ENCODE results near the gene SNAPC3.

SNAPC3 gene

DNA sequence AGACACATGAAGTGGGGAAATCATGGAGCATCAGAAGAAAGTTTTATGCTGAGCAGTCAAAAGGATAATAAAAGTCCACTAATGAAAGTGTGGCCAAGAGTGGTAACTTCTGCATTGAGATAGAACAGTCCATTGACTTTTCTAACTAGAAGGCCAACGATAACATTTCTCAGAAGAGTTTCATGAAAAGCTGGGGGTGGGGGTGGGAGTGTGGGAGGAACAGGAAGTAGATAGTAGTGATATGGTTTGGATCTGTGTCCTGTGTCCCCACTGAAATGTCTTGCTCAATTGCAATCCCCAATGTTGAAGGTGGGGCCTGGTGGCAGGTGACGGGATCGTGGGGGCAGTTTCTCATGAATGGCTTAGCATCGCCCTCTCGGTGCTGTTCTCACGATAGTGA lies 36.2 kb upstream of the SNAPC3 start:
- no peak for TF ChIP-seq POLR2AphosphoS5 (IDR thresholded peaks at IDR 0.05; ENCODE audit: borderline replicate concordance, low read depth, low read length)
- TF ChIP-seq EZH2 (IDR thresholded peaks at IDR 0.05): no peak
- no peak for TF ChIP-seq FOXP2 (optimal IDR thresholded peaks at IDR 0.05; ENCODE audit: control extremely low read depth, extremely low read length, insufficient read depth)
- H3K36me3 ChIP-seq (ENCODE audit: insufficient read depth, low read length): no peaks in the 10 kb centered on the region
- H3K9me3 ChIP-seq (ENCODE audit: low read depth, low read length): no peaks in the 10 kb centered on the region
- H3K4me3 ChIP-seq: no peak overlapping the region
- no peak overlapping the region for H3K9ac ChIP-seq (ENCODE audit: insufficient read length)
- DNase-seq (ENCODE audit: low read depth, low spot score): no peak
- H3K27ac ChIP-seq: no peak overlapping the region

DNA sequence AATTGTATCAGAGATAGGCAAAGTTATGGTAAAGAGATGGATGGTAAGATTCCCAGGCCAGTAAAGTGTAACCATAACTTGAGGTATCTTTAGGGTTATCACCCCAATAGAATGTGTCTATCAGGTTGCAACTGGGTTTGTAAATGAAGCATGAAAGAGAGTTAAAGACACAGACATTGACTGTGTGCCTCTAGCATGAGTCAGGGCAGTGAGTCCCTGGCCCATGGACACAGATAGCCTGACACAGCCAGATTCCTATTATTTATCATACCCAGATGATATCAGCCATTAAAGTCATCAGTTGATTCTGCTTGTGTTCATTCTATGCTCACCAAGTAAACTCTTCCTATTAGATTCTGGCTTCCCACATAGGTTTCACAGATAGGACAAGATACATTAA lies 33.5 kb upstream of the SNAPC3 start:
- no peak for DNase-seq (ENCODE audit: low read depth, low spot score)
- no peak overlapping the region for H3K9ac ChIP-seq (ENCODE audit: insufficient read length)
- no peaks in the 10 kb centered on the region for H3K9me3 ChIP-seq (ENCODE audit: low read depth, low read length)
- no peak overlapping the region for H3K4me3 ChIP-seq
- TF ChIP-seq EZH2 (IDR thresholded peaks at IDR 0.05) (no peak), FOXP2 (optimal IDR thresholded peaks at IDR 0.05; ENCODE audit: control extremely low read depth, extremely low read length, insufficient read depth) (no peak), POLR2AphosphoS5 (IDR thresholded peaks at IDR 0.05; ENCODE audit: borderline replicate concordance, low read depth, low read length) (no peak)
- no peaks in the 10 kb centered on the region for H3K36me3 ChIP-seq (ENCODE audit: insufficient read depth, low read length)
- no peak overlapping the region for H3K27ac ChIP-seq

DNA sequence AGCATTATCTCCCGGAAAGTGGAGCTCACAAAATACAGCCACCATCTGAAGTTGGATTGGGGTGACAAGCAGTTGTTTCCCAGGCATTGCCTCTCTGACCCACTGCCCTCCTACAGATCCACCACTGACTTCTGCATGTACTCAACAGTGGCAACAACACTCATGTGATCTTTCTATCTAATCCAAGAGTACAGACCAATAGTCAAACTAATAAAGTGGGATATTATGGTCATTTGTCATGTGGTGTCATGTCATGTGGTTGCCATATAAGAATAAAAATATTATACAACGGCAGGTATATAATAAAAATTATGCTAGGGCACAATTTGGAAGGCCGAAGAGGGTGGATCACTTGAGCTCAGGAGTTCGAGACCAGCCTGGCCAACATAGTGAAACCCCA lies 33.0 kb upstream of the SNAPC3 start:
- TF ChIP-seq FOXP2 (optimal IDR thresholded peaks at IDR 0.05; ENCODE audit: control extremely low read depth, extremely low read length, insufficient read depth): no peak
- no peak for TF ChIP-seq POLR2AphosphoS5 (IDR thresholded peaks at IDR 0.05; ENCODE audit: borderline replicate concordance, low read depth, low read length)
- no peak for TF ChIP-seq EZH2 (IDR thresholded peaks at IDR 0.05)
- DNase-seq (ENCODE audit: low read depth, low spot score): no peak
- Histone ChIP-seq H3K36me3 (ENCODE audit: insufficient read depth, low read length) (no peaks in the 10 kb centered on the region), H3K4me3 (no peak overlapping the region), H3K9me3 (ENCODE audit: low read depth, low read length) (no peaks in the 10 kb centered on the region), H3K27ac (no peak overlapping the region), H3K9ac (ENCODE audit: insufficient read length) (no peak overlapping the region)

DNA sequence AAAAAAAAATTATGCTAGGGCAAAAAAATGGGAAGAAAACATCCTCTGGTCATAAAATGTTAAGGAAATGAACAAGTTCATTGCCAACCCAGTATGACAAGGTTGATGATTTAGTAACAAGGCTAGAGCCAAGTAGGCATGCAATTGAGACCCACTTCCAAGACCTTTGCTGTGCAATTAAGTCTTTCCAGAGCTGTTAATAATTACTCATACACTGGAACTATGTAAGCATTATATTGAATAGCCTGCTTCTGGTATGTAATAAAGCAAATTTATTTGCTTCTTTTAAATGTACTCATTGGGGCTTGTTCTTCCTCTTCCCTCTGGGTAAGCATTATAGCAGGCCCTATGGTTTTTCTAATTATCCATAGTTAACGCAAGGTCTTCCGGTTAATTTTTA lies 32.5 kb upstream of the SNAPC3 start:
- DNase-seq (ENCODE audit: low read depth, low spot score): no peak
- Histone ChIP-seq H3K36me3 (ENCODE audit: insufficient read depth, low read length) (no peaks in the 10 kb centered on the region), H3K27ac (no peak overlapping the region), H3K4me3 (no peak overlapping the region), H3K9ac (ENCODE audit: insufficient read length) (no peak overlapping the region), H3K9me3 (ENCODE audit: low read depth, low read length) (no peaks in the 10 kb centered on the region)
- TF ChIP-seq EZH2 (IDR thresholded peaks at IDR 0.05) (no peak), FOXP2 (optimal IDR thresholded peaks at IDR 0.05; ENCODE audit: control extremely low read depth, extremely low read length, insufficient read depth) (no peak), POLR2AphosphoS5 (IDR thresholded peaks at IDR 0.05; ENCODE audit: borderline replicate concordance, low read depth, low read length) (no peak)

DNA sequence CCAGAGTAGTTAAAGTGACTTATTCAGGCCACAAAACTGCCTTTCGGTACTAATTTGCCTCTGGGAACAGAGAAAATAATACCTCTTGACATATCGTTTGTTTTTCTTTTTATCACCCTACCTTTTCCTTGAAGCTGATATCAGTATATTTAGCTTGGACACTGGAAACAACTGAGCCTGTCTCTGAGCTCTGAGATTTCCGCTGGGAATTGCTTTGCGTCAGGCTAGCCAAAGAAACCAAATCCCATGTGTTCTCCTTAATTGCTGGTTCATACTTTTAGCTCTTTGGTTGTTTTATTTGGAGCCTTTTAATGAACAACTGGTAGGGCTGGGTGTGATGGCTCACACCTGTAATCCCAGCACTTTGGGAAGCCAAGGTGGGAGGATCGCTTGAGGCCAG lies 30.3 kb upstream of the SNAPC3 start:
- Histone ChIP-seq H3K9ac (ENCODE audit: insufficient read length) (no peak overlapping the region), H3K4me3 (no peak overlapping the region), H3K27ac (no peak overlapping the region), H3K36me3 (ENCODE audit: insufficient read depth, low read length) (no peaks in the 10 kb centered on the region), H3K9me3 (ENCODE audit: low read depth, low read length) (no peaks in the 10 kb centered on the region)
- TF ChIP-seq POLR2AphosphoS5 (IDR thresholded peaks at IDR 0.05; ENCODE audit: borderline replicate concordance, low read depth, low read length) (no peak), FOXP2 (optimal IDR thresholded peaks at IDR 0.05; ENCODE audit: control extremely low read depth, extremely low read length, insufficient read depth) (no peak), EZH2 (IDR thresholded peaks at IDR 0.05) (no peak)
- DNase-seq (ENCODE audit: low read depth, low spot score): no peak

DNA sequence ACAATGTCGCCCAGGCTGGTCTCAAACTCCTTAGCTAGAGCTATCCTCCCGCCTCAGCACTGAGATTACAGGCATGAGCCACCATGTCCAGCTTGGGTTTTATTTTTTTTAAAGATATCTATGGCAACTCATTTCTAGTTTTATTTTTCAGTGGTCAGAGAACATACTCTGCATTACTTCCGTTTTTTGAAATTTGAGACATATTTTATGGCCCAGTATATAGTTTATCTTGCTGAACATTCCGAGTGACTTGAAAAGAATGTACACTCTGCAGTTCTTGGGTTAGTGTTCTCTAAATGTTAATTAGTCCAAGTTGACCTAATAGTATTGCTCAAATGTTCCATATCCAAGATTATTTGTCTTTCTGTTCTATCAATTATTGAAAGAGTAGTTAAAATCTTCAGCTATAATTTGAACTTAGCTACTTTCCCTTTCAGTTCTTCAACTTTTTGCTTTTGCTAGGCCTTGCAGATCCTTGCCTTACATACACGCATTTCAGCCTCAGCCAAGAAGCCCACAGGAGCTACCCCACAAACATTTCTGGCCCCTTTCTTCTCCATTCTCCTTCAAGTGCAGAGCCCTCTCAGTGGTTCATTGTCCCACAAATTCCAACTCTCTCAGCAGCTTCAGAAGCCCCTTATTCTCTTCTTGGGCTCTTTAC lies 22.3 kb upstream of the SNAPC3 start:
- no peak overlapping the region for H3K4me3 ChIP-seq
- TF ChIP-seq FOXP2 (optimal IDR thresholded peaks at IDR 0.05; ENCODE audit: control extremely low read depth, extremely low read length, insufficient read depth) (no peak), POLR2AphosphoS5 (IDR thresholded peaks at IDR 0.05; ENCODE audit: borderline replicate concordance, low read depth, low read length) (no peak), EZH2 (IDR thresholded peaks at IDR 0.05) (no peak)
- no peak for DNase-seq (ENCODE audit: low read depth, low spot score)
- no peaks in the 10 kb centered on the region for H3K9me3 ChIP-seq (ENCODE audit: low read depth, low read length)
- H3K36me3 ChIP-seq (ENCODE audit: insufficient read depth, low read length): no peaks in the 10 kb centered on the region
- no peak overlapping the region for H3K27ac ChIP-seq
- H3K9ac ChIP-seq (ENCODE audit: insufficient read length): no peak overlapping the region

DNA sequence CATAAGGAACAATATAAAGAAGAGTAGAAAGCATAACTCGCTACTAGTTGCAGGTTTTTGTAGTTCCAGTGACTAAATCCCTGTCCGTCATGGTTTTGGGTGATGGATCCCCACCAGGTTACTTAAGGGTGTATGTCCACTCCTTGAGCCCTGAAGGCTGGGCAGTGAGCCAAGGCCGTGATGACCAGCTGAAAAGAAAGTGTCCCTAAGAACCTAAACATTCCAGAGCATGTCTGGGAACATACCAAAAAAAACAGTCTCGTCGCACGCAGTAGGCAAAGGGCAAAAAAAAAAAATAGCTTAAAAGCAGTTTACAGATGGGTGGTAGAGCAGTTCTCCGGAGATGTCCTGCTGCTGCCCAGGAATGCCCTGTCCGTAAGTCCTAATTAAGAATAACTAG lies 21.4 kb upstream of the SNAPC3 start:
- Histone ChIP-seq H3K4me3 (no peak overlapping the region), H3K27ac (no peak overlapping the region), H3K36me3 (ENCODE audit: insufficient read depth, low read length) (no peaks in the 10 kb centered on the region), H3K9ac (ENCODE audit: insufficient read length) (no peak overlapping the region), H3K9me3 (ENCODE audit: low read depth, low read length) (no peaks in the 10 kb centered on the region)
- TF ChIP-seq FOXP2 (optimal IDR thresholded peaks at IDR 0.05; ENCODE audit: control extremely low read depth, extremely low read length, insufficient read depth): no peak
- TF ChIP-seq POLR2AphosphoS5 (IDR thresholded peaks at IDR 0.05; ENCODE audit: borderline replicate concordance, low read depth, low read length): no peak
- TF ChIP-seq EZH2 (IDR thresholded peaks at IDR 0.05): no peak
- DNase-seq (ENCODE audit: low read depth, low spot score): no peak

DNA sequence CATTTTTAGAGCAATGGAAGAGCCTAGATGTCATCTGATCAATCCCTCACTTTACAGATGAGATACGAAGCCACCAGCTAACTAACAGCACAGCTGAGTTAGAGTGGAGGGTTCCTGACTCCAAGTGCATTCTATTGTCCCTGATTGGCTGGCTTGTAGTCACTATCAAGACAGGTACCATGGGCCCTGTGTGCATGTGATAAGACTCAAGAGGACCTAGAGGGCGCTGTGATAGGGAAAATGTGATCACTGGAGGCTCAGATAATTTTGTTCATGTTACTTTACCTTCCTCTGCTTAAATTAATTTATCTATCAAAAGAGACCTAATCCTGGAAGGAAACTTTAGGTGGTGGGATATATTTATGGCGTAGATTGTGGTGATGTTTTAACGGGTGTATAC lies 19.5 kb upstream of the SNAPC3 start:
- no peak for DNase-seq (ENCODE audit: low read depth, low spot score)
- no peak overlapping the region for H3K27ac ChIP-seq

DNA sequence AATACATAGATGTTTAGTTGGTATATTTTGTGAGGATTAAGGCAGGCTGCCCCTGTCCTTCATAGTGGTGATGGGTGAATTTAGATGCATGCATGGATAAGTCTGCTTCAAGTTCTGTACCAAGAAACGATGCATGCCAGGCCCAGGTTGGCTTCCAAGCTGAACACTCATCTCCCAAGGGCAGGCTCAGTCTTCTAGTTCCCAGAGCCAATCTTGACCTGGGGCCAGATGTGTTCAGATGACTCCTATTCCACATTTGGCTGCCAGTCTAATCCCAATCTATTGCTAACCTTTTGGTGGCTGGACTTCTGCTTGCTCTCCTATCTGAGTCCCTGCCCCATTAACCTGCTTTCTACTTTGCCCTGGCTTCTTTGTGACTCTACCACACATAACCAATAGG lies 18.5 kb upstream of the SNAPC3 start:
- no peak overlapping the region for H3K4me3 ChIP-seq
- DNase-seq (ENCODE audit: low read depth, low spot score): no peak
- H3K9me3 ChIP-seq (ENCODE audit: low read depth, low read length): no peaks in the 10 kb centered on the region

More for the DNA sequence above, 19.5 kb upstream of the SNAPC3 start:
- no peak overlapping the region for H3K4me3 ChIP-seq
- no peak overlapping the region for H3K9ac ChIP-seq (ENCODE audit: insufficient read length)
- TF ChIP-seq EZH2 (IDR thresholded peaks at IDR 0.05) (no peak), FOXP2 (optimal IDR thresholded peaks at IDR 0.05; ENCODE audit: control extremely low read depth, extremely low read length, insufficient read depth) (no peak), POLR2AphosphoS5 (IDR thresholded peaks at IDR 0.05; ENCODE audit: borderline replicate concordance, low read depth, low read length) (no peak)
- H3K9me3 ChIP-seq (ENCODE audit: low read depth, low read length): no peaks in the 10 kb centered on the region
- H3K36me3 ChIP-seq (ENCODE audit: insufficient read depth, low read length): no peaks in the 10 kb centered on the region

More for the DNA sequence above, 18.5 kb upstream of the SNAPC3 start:
- no peak for TF ChIP-seq FOXP2 (optimal IDR thresholded peaks at IDR 0.05; ENCODE audit: control extremely low read depth, extremely low read length, insufficient read depth)
- TF ChIP-seq POLR2AphosphoS5 (IDR thresholded peaks at IDR 0.05; ENCODE audit: borderline replicate concordance, low read depth, low read length): no peak
- no peak for TF ChIP-seq EZH2 (IDR thresholded peaks at IDR 0.05)
- no peak overlapping the region for H3K27ac ChIP-seq
- H3K36me3 ChIP-seq (ENCODE audit: insufficient read depth, low read length): no peaks in the 10 kb centered on the region
- H3K9ac ChIP-seq (ENCODE audit: insufficient read length): no peak overlapping the region

All from SK-N-MC (cell line).